Testis (tissue), 3 donors: ENCODE measurements around the gene DENND4B. TPM values are rescaled to one million over a fixed set of nuclear protein-coding genes. Genes with fewer than 3 reads are reported as not detected.

Experiments used
- DNase-seq: peaks from one replicate; pipeline ENCODE4 v3.0.0-alpha.2; 2019
- H3K27ac ChIP-seq, 2 donors: fragments of 200-600 bp; sonication (generic); one replicate each; pipeline ENCODE4 v1.5.1; 2019
- H3K27me3 ChIP-seq: fragments of 200-600 bp; sonication (generic); one replicate; pipeline ENCODE4 v1.5.1; 2019
- H3K36me3 ChIP-seq: fragments of 200-600 bp; sonication (generic); one replicate; pipeline ENCODE4 v1.5.1; 2017; ENCODE audit warnings: low read depth; ENCODE audit errors: missing control alignments
- H3K4me1 ChIP-seq: fragments of 200-600 bp; sonication (generic); one replicate; pipeline ENCODE4 v1.5.1; 2019
- H3K4me3 ChIP-seq, 2 donors: fragments of 200-600 bp; sonication (generic); one replicate each; pipeline ENCODE4 v1.5.1; 2017 to 2019
- H3K9me3 ChIP-seq: fragments of 200-600 bp; sonication (generic); one replicate; pipeline ENCODE4 v1.5.1; 2017
- CTCF ChIP-seq, 3 experiments: fragments of 450-650 bp in 2 of 3; fragments of 200-600 bp in 1 of 3; sonication (generic) in 1 of 3; IDR thresholded peaks; one replicate each; pipeline ENCODE4 v1.5.1; 2016 to 2019; ENCODE audit warnings: antibody characterized with exemption in 3 of 3, mild to moderate bottlenecking in 2 of 3, moderate library complexity in 1 of 3
- POLR2A ChIP-seq: fragments of 450-650 bp; IDR thresholded peaks from one replicate; pipeline ENCODE4 v1.6.1; 2017; ENCODE audit warnings: antibody characterized with exemption, mild to moderate bottlenecking, moderate library complexity
- WGBS, 2 donors: methylation state at CpG; one replicate each; pipeline ENCODE4 v1.1.5; 2018; 5-methylcytosine and 5-hydroxymethylcytosine counted together
- intact Hi-C: fragments of 100-400 bp; cut with DNase I; formaldehyde crosslinking; loops from one replicate; pipeline ENCODE4 v1.15.1; 2023; ENCODE audit warnings: low total_unique reads
- polyA plus RNA-seq: library from polyadenylated mRNA; stranded (reverse); fragments of 350-450 nt; fragmentation: Illumina TruSeq; extraction: RNeasy Lipid Tissue Mini Kit (QIAGEN cat#74804); gene quantifications from one replicate; pipeline ENCODE4 v1.2.3, GENCODE V29; 2014; ENCODE audit warnings: low read depth, low replicate concordance; ENCODE audit not compliant: insufficient read depth
- total RNA-seq, 2 donors: library from RNA; depleted of rRNA; stranded (reverse); fragments of >200 nt; gene quantifications; one replicate each; pipeline ENCODE4 v1.2.3, GENCODE V29; 2016

DENND4B gene
- total and polyA plus RNA-seq, 3 donors from 2014 or later, result 25.4 to 59.0 (median 54.5) TPM

GRCh38 chr1:153991151-153991630 lies 44.7 kb upstream of the DENND4B start:
- Histone ChIP-seq H3K27ac (peak overlapping the region; percentile 95 to 98), H3K4me1 (peaks cover 20% of the 10 kb centered on the region), H3K4me3 (peak overlapping the region; percentile 82 to 95), H3K9me3 (no peaks in the 10 kb centered on the region), H3K27me3 (no peaks in the 10 kb centered on the region), H3K36me3 (no peaks in the 10 kb centered on the region)
- 6 to 7% methylated on average over 9 of the region's 9 CpGs for whole genome bisulfite sequencing, 2 donors
- no peak for DNase-seq
- intact Hi-C loops, result no loop called here
- TF ChIP-seq CTCF (IDR thresholded peaks at IDR 0.05) (no peak), POLR2A (no peak)

- intact Hi-C loops, result no loop called here
- H3K27ac ChIP-seq, result peak within 1 kb of the TSS; percentile 95 to 98
- no peaks in the 10 kb centered on the region for H3K9me3 ChIP-seq
- 0% methylated on average over 36 of the region's 36 CpGs for whole genome bisulfite sequencing, 2 donors
- H3K4me3 ChIP-seq, result peak within 1 kb of the TSS; percentile 82 to 95
- peaks cover 21% of the 10 kb centered on the region for H3K4me1 ChIP-seq
- TF ChIP-seq POLR2A (peak; percentile 84), CTCF (IDR thresholded peaks at IDR 0.05) (peak in 1 of 3 experiments; percentile 27)
- no peaks in the 10 kb centered on the region for H3K27me3 ChIP-seq
- no peaks in the 10 kb centered on the region for H3K36me3 ChIP-seq
- DNase-seq, result peak; percentile 95
These were observed 44.1 kb upstream of the DENND4B start, which contains the start of gene RPS27 for GRCh38 chr1:153990468-153991150. RPS27 (plus strand) TSS chr1:153990762; CDS start chr1:153990797, 35 bp downstream.

- intact Hi-C loops, result no loop called here
- Histone ChIP-seq H3K36me3 (no peaks in the 10 kb centered on the region), H3K27me3 (no peaks in the 10 kb centered on the region), H3K9me3 (no peaks in the 10 kb centered on the region), H3K27ac (peak overlapping the region in 1 of 2 donors; percentile 92), H3K4me3 (no peak overlapping the region), H3K4me1 (peaks cover 30% of the 10 kb centered on the region)
- WGBS, 2 donors, result 64 to 85% methylated on average over 8 of the region's 8 CpGs
- DNase-seq, result no peak
- no peak for TF ChIP-seq CTCF (IDR thresholded peaks at IDR 0.05)
- no peak for TF ChIP-seq POLR2A
These were observed 41.1 kb upstream of the DENND4B start for GRCh38 chr1:153987621-153988020.

- intact Hi-C loops, result no loop called here
- Histone ChIP-seq H3K9me3 (no peaks in the 10 kb centered on the region), H3K27ac (peak within 1 kb of the TSS; percentile 92 to 94), H3K36me3 (no peaks in the 10 kb centered on the region), H3K4me1 (peaks cover 20% of the 10 kb centered on the region), H3K27me3 (no peaks in the 10 kb centered on the region), H3K4me3 (peak within 1 kb of the TSS; percentile 60 to 64)
- WGBS, 2 donors, result 0 to 1% methylated on average over 21 to 31 of the region's 32 CpGs
- peak; percentile 91 for DNase-seq
- TF ChIP-seq POLR2A (no peak), CTCF (IDR thresholded peaks at IDR 0.05) (no peak)
These were observed 39.6 kb upstream of the DENND4B start, which contains the start of gene RAB13 for GRCh38 chr1:153985941-153986761. RAB13 (minus strand) TSS chr1:153986339; CDS start chr1:153986236, 103 bp downstream.
